Measurements from ENCODE around the gene RSPRY1. TPM values are rescaled to one million over a fixed set of nuclear protein-coding genes. Genes with fewer than 3 reads are reported as not detected.
"Not testable (repeated sequence)": the region's sequence is repeated elsewhere in the genome, so short reads cannot be mapped to it uniquely, and the experiment has no call there.

The RSPRY1 gene
- total and polyA plus RNA-seq, 2 of the 8 experiments (the other 6 are each of a cell fraction or from before 2014, with no cell fraction given) = 11.5 to 32.5 TPM

DNA sequence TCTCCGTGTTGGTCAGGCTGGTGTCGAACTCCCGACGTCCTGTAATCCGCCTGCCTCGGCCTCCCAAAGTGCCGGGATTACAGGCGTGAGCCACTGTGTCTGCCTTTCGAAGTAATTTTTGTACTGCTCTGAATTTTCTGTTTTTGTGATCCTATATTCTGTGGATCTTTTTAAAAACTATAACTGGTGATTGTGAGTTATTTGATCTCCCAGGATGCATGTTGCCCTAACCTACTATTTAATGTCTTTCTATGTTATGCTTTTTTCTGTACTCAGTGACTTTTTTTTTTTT is 2.5 kb downstream of the RSPRY1 start:
- Histone ChIP-seq H2BK120ac (replicated peaks; ENCODE audit: low read depth, low read length) (no peak overlapping the region), H3K23me2 (ENCODE audit: low read depth, low read length) (peaks cover 14% of the 10 kb centered on the region), H2BK5ac (ENCODE audit: low read depth, low read length) (no peak overlapping the region), H3K23ac (ENCODE audit: insufficient read length) (no peak overlapping the region), H4K20me1 (replicated peaks in 1 of 2; ENCODE audit: control insufficient read depth in 1 of 2, insufficient read depth in 2 of 2, low read length in 2 of 2) (no peaks in the 10 kb centered on the region), H3K4me1 (replicated peaks in 1 of 4; ENCODE audit: control insufficient read depth in 3 of 4, insufficient read depth in 4 of 4, low read length in 3 of 4) (peaks cover 0 to 7% (median 4%) of the 10 kb centered on the region in 4 experiments; a peak in 5 of 7 replicates), H4K5ac (ENCODE audit: insufficient read length, low read depth, low read length) (no peak overlapping the region), H3K79me2 (ENCODE audit: control insufficient read depth in 1 of 2, insufficient read depth in 2 of 2, low read length in 2 of 2) (peaks cover 5 to 88% of the 10 kb centered on the region in 2 experiments), H3K14ac (ENCODE audit: insufficient read length) (no peak overlapping the region), H3K27ac (ENCODE audit: low read depth, low read length) (no peak overlapping the region), H3K56ac (replicated peaks; ENCODE audit: insufficient read length, low read depth, low read length) (no peak overlapping the region), H2BK20ac (ENCODE audit: low read length) (no peak overlapping the region), H3K18ac (ENCODE audit: extremely low read depth, low read length) (no peak overlapping the region), H2AFZ (ENCODE audit: low read length) (no peak overlapping the region), H3K9me3 (ENCODE audit: insufficient read depth in 2 of 2, low read depth in 1 of 2, low read length in 1 of 2) (no peaks in the 10 kb centered on the region), H2AK5ac (ENCODE audit: low read depth, low read length) (no peak overlapping the region), H4K8ac (ENCODE audit: extremely low read depth, insufficient read depth, low read length) (no peak overlapping the region), H3K79me1 (ENCODE audit: low read depth, low read length) (peaks cover 10% of the 10 kb centered on the region), H3K4me3 (ENCODE audit: extremely low read depth in 1 of 4, insufficient read depth in 2 of 4, low read depth in 3 of 4, low read length in 4 of 4) (no peak overlapping the region), H2BK15ac (ENCODE audit: low read length) (no peak overlapping the region), H3K36me3 (ENCODE audit: control insufficient read depth in 2 of 4, insufficient read depth in 4 of 4, low read length in 3 of 4) (no peaks in the 10 kb centered on the region), H4K91ac (replicated peaks; ENCODE audit: insufficient read length, low read length) (no peak overlapping the region), H3K27me3 (replicated peaks in 1 of 4; ENCODE audit: control insufficient read depth in 3 of 4, extremely low read depth in 1 of 4, insufficient read depth in 3 of 4, low read length in 3 of 4) (no peaks in the 10 kb centered on the region), H3K9ac (replicated peaks in 1 of 4; ENCODE audit: extremely low read depth in 1 of 4, low read depth in 3 of 4, low read length in 3 of 4) (no peak overlapping the region), H3K4ac (replicated peaks; ENCODE audit: insufficient read length, low read depth, low read length) (no peak overlapping the region), H2BK12ac (ENCODE audit: low read depth, low read length) (no peak overlapping the region), H3K4me2 (ENCODE audit: insufficient read depth in 1 of 2, low read depth in 2 of 2, low read length in 2 of 2) (no peak overlapping the region)
- DNase-seq (ENCODE audit: low read depth in 1 of 2, low spot score in 2 of 2) (no peak), FAIRE-seq (no peak)
- TF ChIP-seq KDM4A (IDR thresholded peaks at IDR 0.05; ENCODE audit: low read depth, low read length, severe bottlenecking) = no peak
- WGBS, 2 experiments (ENCODE audit: extremely low coverage in 1 of 2, insufficient coverage in 1 of 2, insufficient read length in 1 of 2, insufficient replicate concordance in 2 of 2, low coverage in 1 of 2, low lambda C conversion rate in 2 of 2, missing lambda C conversion rate in 1 of 2) = 94% methylated on average over 9 of the region's 9 CpGs; no CpG with 5 or more reads in 1 of the 2 experiments
- CTCF ChIA-PET (ENCODE audit: partially characterized antibody) = interaction anchor here (0.6 kb wide), 2 partner anchors 33 to 72 kb away, joined by 3 to 4 read pairs; no protein-coding TSS in a partner anchor
- POLR2A ChIA-PET (ENCODE audit: partially characterized antibody) = no interaction called here

DNA sequence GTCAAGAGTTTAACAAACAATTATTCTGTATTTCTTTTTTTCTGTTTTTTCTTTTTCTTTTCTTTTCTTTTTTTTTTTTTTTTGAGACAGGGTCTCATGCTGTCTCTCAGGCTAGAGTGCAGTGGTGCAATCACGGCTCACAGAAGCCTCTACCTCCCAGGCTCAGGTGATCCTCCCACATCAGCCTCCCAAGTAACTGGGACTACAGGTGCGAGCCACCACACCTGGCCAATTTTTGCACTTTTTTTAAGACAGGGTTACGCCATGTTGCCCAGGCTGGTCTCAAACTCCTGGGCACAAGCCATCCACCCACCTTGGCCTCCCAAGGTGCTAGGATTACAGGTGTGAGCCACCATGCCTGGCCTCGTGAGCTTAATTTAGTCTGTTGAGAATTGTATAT is 3.4 kb downstream of the RSPRY1 start:
- H3K27ac ChIP-seq (ENCODE audit: low read depth, low read length); H3K56ac ChIP-seq (replicated peaks; ENCODE audit: insufficient read length, low read depth, low read length); POLR2A ChIA-PET (ENCODE audit: partially characterized antibody); H3K4me3 ChIP-seq (ENCODE audit: extremely low read depth in 1 of 4, insufficient read depth in 2 of 4, low read depth in 3 of 4, low read length in 4 of 4); H3K4me1 ChIP-seq (replicated peaks in 1 of 4; ENCODE audit: control insufficient read depth in 3 of 4, insufficient read depth in 4 of 4, low read length in 3 of 4); H2BK120ac ChIP-seq (replicated peaks; ENCODE audit: low read depth, low read length); H2BK12ac ChIP-seq (ENCODE audit: low read depth, low read length); H3K18ac ChIP-seq (ENCODE audit: extremely low read depth, low read length); H2BK15ac ChIP-seq (ENCODE audit: low read length); H3K79me1 ChIP-seq (ENCODE audit: low read depth, low read length); H3K9me3 ChIP-seq (ENCODE audit: insufficient read depth in 2 of 2, low read depth in 1 of 2, low read length in 1 of 2); H4K8ac ChIP-seq (ENCODE audit: extremely low read depth, insufficient read depth, low read length); FAIRE-seq; H2BK20ac ChIP-seq (ENCODE audit: low read length); H2BK5ac ChIP-seq (ENCODE audit: low read depth, low read length); H4K5ac ChIP-seq (ENCODE audit: insufficient read length, low read depth, low read length); H4K20me1 ChIP-seq (replicated peaks in 1 of 2; ENCODE audit: control insufficient read depth in 1 of 2, insufficient read depth in 2 of 2, low read length in 2 of 2); H3K4me2 ChIP-seq (ENCODE audit: insufficient read depth in 1 of 2, low read depth in 2 of 2, low read length in 2 of 2); H3K23ac ChIP-seq (ENCODE audit: insufficient read length); H3K4ac ChIP-seq (replicated peaks; ENCODE audit: insufficient read length, low read depth, low read length); H2AFZ ChIP-seq (ENCODE audit: low read length); H2AK5ac ChIP-seq (ENCODE audit: low read depth, low read length); H4K91ac ChIP-seq (replicated peaks; ENCODE audit: insufficient read length, low read length); H3K27me3 ChIP-seq (replicated peaks in 1 of 4; ENCODE audit: control insufficient read depth in 3 of 4, extremely low read depth in 1 of 4, insufficient read depth in 3 of 4, low read length in 3 of 4); H3K14ac ChIP-seq (ENCODE audit: insufficient read length); H3K36me3 ChIP-seq (ENCODE audit: control insufficient read depth in 2 of 4, insufficient read depth in 4 of 4, low read length in 3 of 4); H3K9ac ChIP-seq (replicated peaks in 1 of 4; ENCODE audit: extremely low read depth in 1 of 4, low read depth in 3 of 4, low read length in 3 of 4); DNase-seq (ENCODE audit: low read depth in 1 of 2, low spot score in 2 of 2): not testable (repeated sequence)
- Histone ChIP-seq H3K23me2 (ENCODE audit: low read depth, low read length) (peaks cover 14% of the 10 kb centered on the region), H3K79me2 (ENCODE audit: control insufficient read depth in 1 of 2, insufficient read depth in 2 of 2, low read length in 2 of 2) (peaks cover 6 to 87% of the 10 kb centered on the region in 2 experiments)
- CTCF ChIA-PET (ENCODE audit: partially characterized antibody) = interaction anchor here (0.6 kb wide), 1 partner anchor 27 kb away, joined by 3 read pairs; no protein-coding TSS in a partner anchor
- WGBS, 2 experiments (ENCODE audit: extremely low coverage in 1 of 2, insufficient coverage in 1 of 2, insufficient read length in 1 of 2, insufficient replicate concordance in 2 of 2, low coverage in 1 of 2, low lambda C conversion rate in 2 of 2, missing lambda C conversion rate in 1 of 2) = 90% methylated on average over 4 of the region's 4 CpGs; no CpG with 5 or more reads in 1 of the 2 experiments

All from H1 (cell line).